HepG2 (cell line): ENCODE data around the gene BID. TPM values are rescaled to one million over a fixed set of nuclear protein-coding genes. Genes with fewer than 3 reads are reported as not detected.

Experiments
- FOXO4 ChIP-seq: sonication (generic); formaldehyde crosslinking; conservative IDR thresholded peaks from 2 replicates; pipeline ENCODE4 v1.8.1; 2023; ENCODE audit warnings: missing genetic modification reagents
- HOXA5 ChIP-seq: sonication (generic); formaldehyde crosslinking; IDR thresholded peaks from 2 replicates; pipeline ENCODE4 v1.4.0; 2020; ENCODE audit warnings: missing genetic modification reagents
- MED1 ChIP-seq: sonication (generic); formaldehyde crosslinking; IDR thresholded peaks from 2 replicates; pipeline ENCODE4 v1.4.0; 2020; ENCODE audit warnings: missing genetic modification reagents
- PHF21A ChIP-seq: sonication (generic); formaldehyde crosslinking; IDR thresholded peaks from 2 replicates; pipeline ENCODE4 v1.5.0; 2020; ENCODE audit warnings: mild to moderate bottlenecking, missing genetic modification reagents
- TMF1 ChIP-seq: sonication (generic); formaldehyde crosslinking; IDR thresholded peaks from 2 replicates; pipeline ENCODE4 v1.8.1; 2022; ENCODE audit warnings: low read depth, missing genetic modification reagents
- TOPORS ChIP-seq: sonication (generic); formaldehyde crosslinking; IDR thresholded peaks from 2 replicates; pipeline ENCODE4 v1.8.0; 2023; ENCODE audit warnings: mild to moderate bottlenecking, missing genetic modification reagents
- U2AF2 ChIP-seq: fragments of 200-400 bp; formaldehyde crosslinking; IDR thresholded peaks from 2 replicates; pipeline ENCODE4 v1.6.1; 2017; ENCODE audit warnings: low read depth, mild to moderate bottlenecking, low read length
- YY1 ChIP-seq: IDR thresholded peaks from 2 replicates; pipeline ENCODE4 v1.6.1; 2011; ENCODE audit warnings: low read length, low read depth, moderate library complexity, mild to moderate bottlenecking; ENCODE audit not compliant: insufficient read depth, insufficient replicate concordance
- ZFX ChIP-seq: sonication (generic); formaldehyde crosslinking; IDR thresholded peaks from 2 replicates; pipeline ENCODE4 v1.4.0; 2020; ENCODE audit warnings: mild to moderate bottlenecking, low read depth, missing genetic modification reagents, moderate library complexity
- ZFY ChIP-seq: sonication (generic); formaldehyde crosslinking; IDR thresholded peaks from 2 replicates; pipeline ENCODE4 v1.4.0; 2020; ENCODE audit warnings: missing genetic modification reagents
- ZNF547 ChIP-seq: sonication (generic); formaldehyde crosslinking; IDR thresholded peaks from 2 replicates; pipeline ENCODE4 v1.5.1; 2020; ENCODE audit warnings: mild to moderate bottlenecking, missing genetic modification reagents
- ZNF563 ChIP-seq: sonication (generic); formaldehyde crosslinking; IDR thresholded peaks from 2 replicates; pipeline ENCODE4 v1.8.0; 2022; ENCODE audit warnings: mild to moderate bottlenecking, moderate library complexity, missing genetic modification reagents
- ZNF574 ChIP-seq: sonication (generic); formaldehyde crosslinking; IDR thresholded peaks from 2 replicates; pipeline ENCODE4 v1.4.0; 2020; ENCODE audit warnings: missing genetic modification reagents
- ZNF713 ChIP-seq: sonication (generic); formaldehyde crosslinking; IDR thresholded peaks from 2 replicates; pipeline ENCODE4 v1.4.0; 2020; ENCODE audit warnings: mild to moderate bottlenecking, missing genetic modification reagents
- polyA plus RNA-seq, 8 experiments: library from polyadenylated mRNA; depleted of rRNA in 3 of 8; stranded (reverse) in 7 of 8; unstranded in 1 of 8; fragments of >200 nt; fragmentation: Illumina TruSeq in 4 of 8; extraction: Trizol in 4 of 8; gene quantifications; 2 replicates each; pipeline versions ENCODE4 v1.2.1 to v1.2.3, GENCODE V29; 2011 to 2016; ENCODE audit warnings: low read depth in 4 of 8, missing spikeins in 1 of 8, mixed read lengths in 1 of 8; ENCODE audit not compliant: insufficient read depth in 1 of 8
- total RNA-seq, 5 experiments: library from RNA; depleted of rRNA; stranded (reverse); fragments of >200 nt; fragmentation: Illumina TruSeq; extraction: Trizol; gene quantifications; 2 replicates each; pipeline ENCODE4 v1.2.3, GENCODE V29; 2016; ENCODE audit warnings: low read depth in 1 of 5
- TF ChIP-seq, protein P1 (sequence below): sonication (generic); formaldehyde crosslinking; IDR thresholded peaks from 2 replicates; pipeline ENCODE4 v1.4.0; 2020; ENCODE audit warnings: missing genetic modification reagents

Gene BID
- total and polyA plus RNA-seq, 2 of the 13 experiments (the other 11 are each of a cell fraction or from before 2014, with no cell fraction given) = 35.3 to 51.7 TPM

DNA sequence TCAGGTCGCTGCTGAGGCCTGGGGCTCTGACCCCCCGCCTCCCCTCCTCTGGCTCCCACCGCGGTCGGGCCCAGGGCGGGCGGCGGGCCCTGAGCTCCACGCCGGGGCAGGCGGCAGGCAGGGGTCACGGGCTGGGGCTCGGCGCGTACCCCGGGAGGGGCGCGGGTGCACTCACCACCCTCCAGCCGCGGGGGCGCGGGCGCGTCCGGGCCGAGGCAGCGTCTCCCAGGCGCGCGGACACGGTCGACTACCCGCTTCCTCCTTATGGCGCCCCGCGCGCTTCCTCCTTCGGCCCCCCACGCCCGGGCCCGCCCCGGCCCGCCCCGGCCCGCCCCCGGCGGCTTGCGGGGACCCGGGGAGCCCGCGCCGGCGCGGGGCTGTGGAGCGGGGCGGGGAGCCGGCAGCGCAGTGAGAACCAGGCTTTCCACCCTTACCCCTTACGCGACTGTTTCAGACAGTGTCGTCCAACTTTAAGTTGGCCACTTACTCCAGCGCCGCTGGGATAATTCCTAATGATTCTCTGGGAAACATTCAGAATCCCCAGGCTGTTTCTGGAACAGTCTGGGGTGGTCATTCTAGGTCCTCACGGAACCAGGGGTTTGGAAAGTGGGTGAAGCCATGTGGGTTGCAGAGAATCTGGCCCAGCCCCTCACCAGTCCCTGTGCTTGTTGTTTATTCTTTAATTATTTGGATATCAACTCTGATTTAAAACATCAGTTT is at the start of gene BID (continued):
- 0 out of 2 replicates have a peak, but pooled peaks have one; percentile 72 for TF ChIP-seq FOXO4 (CRISPR knock-in tag)
- TF ChIP-seq U2AF2 = no peak
- TF ChIP-seq TOPORS (CRISPR knock-in tag) = 0 out of 2 replicates have a peak, but pooled peaks have one; percentile 38
- 0 out of 2 replicates have a peak, but pooled peaks have one; percentile 20 for TF ChIP-seq PHF21A
- peak; percentile 45; the same call in 1 of the 2 replicates for TF ChIP-seq TMF1 (CRISPR knock-in tag)
- 0 out of 2 replicates have a peak, but pooled peaks have one; percentile 32 for TF ChIP-seq ZNF547 (CRISPR knock-in tag)
- TF ChIP-seq YY1 = no peak
- peak; percentile 60; the same call in 1 of the 2 replicates for TF ChIP-seq ZFX (CRISPR knock-in tag)
- peak; percentile 65 for TF ChIP-seq ZFY (CRISPR knock-in tag)
- TF ChIP-seq ZNF574 = 0 out of 2 replicates have a peak, but pooled peaks have one; percentile 7
- no peak for TF ChIP-seq ZNF713 (CRISPR knock-in tag)
- TF ChIP-seq, protein P1, sequence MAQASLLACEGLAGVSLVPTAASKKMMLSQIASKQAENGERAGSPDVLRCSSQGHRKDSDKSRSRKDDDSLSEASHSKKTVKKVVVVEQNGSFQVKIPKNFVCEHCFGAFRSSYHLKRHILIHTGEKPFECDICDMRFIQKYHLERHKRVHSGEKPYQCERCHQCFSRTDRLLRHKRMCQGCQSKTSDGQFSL (CRISPR knock-in tag) = no peak
- no peak for TF ChIP-seq HOXA5 (CRISPR knock-in tag)
- TF ChIP-seq MED1 (CRISPR knock-in tag) = 0 out of 2 replicates have a peak, but pooled peaks have one; percentile 7
- peak; percentile 53; the same call in 1 of the 2 replicates for TF ChIP-seq ZNF563 (CRISPR knock-in tag)
